Peyer's patch (tissue), 4 donors: ENCODE data around the gene HLCS.

Experiments used
- CTCF ChIP-seq, 6 experiments: fragments of 450-650 bp in 4 of 6; fragments of 200-600 bp in 2 of 6; sonication (generic) in 1 of 6; IDR thresholded peaks; one replicate each; pipeline ENCODE4 v1.5.1; 2017 to 2019; ENCODE audit warnings: antibody characterized with exemption in 6 of 6, mild to moderate bottlenecking in 3 of 6, moderate library complexity in 1 of 6
- POLR2A ChIP-seq, 2 donors: fragments of 450-650 bp; IDR thresholded peaks; one replicate each; pipeline ENCODE4 v1.5.1; 2017; ENCODE audit warnings: antibody characterized with exemption in 2 of 2, mild to moderate bottlenecking in 2 of 2, moderate library complexity in 2 of 2

GRCh38 chr21:36841866-36842265 lies 124.6 kb downstream of the HLCS start:
- TF ChIP-seq CTCF (IDR thresholded peaks at IDR 0.05) = no peak
- no peak for TF ChIP-seq POLR2A (IDR thresholded peaks at IDR 0.05)
